D721Med (cell line): ENCODE data around the gene FADS2.

Experiments used
- DNase-seq: peaks from one replicate; pipeline ENCODE4 v3.0.0; 2011; ENCODE audit warnings: low spot score; ENCODE audit not compliant: insufficient read length
- FAIRE-seq: peaks from 2 replicates; lab custom pipeline; 2011; peaks lifted over from hg19 to GRCh38; lab: Jason Lieb, UNC
- CTCF ChIP-seq: IDR thresholded peaks from 2 replicates; pipeline ENCODE4 v1.5.1; 2012; ENCODE audit warnings: mild to moderate bottlenecking, control low read depth; ENCODE audit not compliant: insufficient read depth; ENCODE audit errors: missing control alignments

FADS2 gene

GRCh38 chr11:61895718-61896059, 67.6 kb downstream of the FADS2 start:
- no peak for DNase-seq
- TF ChIP-seq CTCF = no peak
- FAIRE-seq = no peak

GRCh38 chr11:61896665-61897386, 68.7 kb downstream of the FADS2 start:
- FAIRE-seq (no peak), DNase-seq (no peak)
- TF ChIP-seq CTCF = no peak

- peak; percentile 79 for TF ChIP-seq CTCF
- no peak for FAIRE-seq
Measured at GRCh38 chr11:61897387-61898246, 69.5 kb downstream of the FADS2 start.

GRCh38 chr11:61898247-61898582, 70.1 kb downstream of the FADS2 start:
- DNase-seq (no peak), FAIRE-seq (no peak)
- TF ChIP-seq CTCF = no peak

More at GRCh38 chr11:61897387-61898246, 69.5 kb downstream of the FADS2 start:
- peak; percentile 96 for DNase-seq

- DNase-seq (peak; percentile 97), FAIRE-seq (no peak)
- peak; percentile 94 for TF ChIP-seq CTCF
Measured at GRCh38 chr11:61899146-61899841, 71.2 kb downstream of the FADS2 start.

GRCh38 chr11:61900251-61900650, 72.2 kb downstream of the FADS2 start:
- DNase-seq = no peak
- no peak for TF ChIP-seq CTCF
- FAIRE-seq = no peak
